Neuronal stem cell (in vitro differentiated cells): ENCODE measurements around the gene ANKDD1B.

Experiments used
- DNase-seq: peaks from one replicate; pipeline ENCODE4 v3.0.0-alpha.2; 2013; ENCODE audit warnings: low spot score
- H2AFZ ChIP-seq: one replicate; pipeline ENCODE4 v1.6.1; 2013; ENCODE audit warnings: mild to moderate bottlenecking, low read length, inconsistent platforms
- H2AK5ac ChIP-seq: 2 replicates; pipeline ENCODE4 v1.6.1; 2013; ENCODE audit warnings: low read depth, mild to moderate bottlenecking, inconsistent platforms, low read length, moderate library complexity, mixed read lengths
- H2BK120ac ChIP-seq: 2 replicates; pipeline ENCODE4 v1.6.1; 2013; ENCODE audit warnings: low read depth, mild to moderate bottlenecking, inconsistent platforms, low read length, moderate library complexity, mixed read lengths
- H2BK12ac ChIP-seq: one replicate; pipeline ENCODE4 v1.6.1; 2013; ENCODE audit warnings: low read length, inconsistent platforms
- H2BK15ac ChIP-seq: 2 replicates; pipeline ENCODE4 v1.6.1; 2013; ENCODE audit warnings: mild to moderate bottlenecking, low read length, inconsistent platforms, mixed read lengths
- H2BK5ac ChIP-seq: one replicate; pipeline ENCODE4 v1.6.1; 2013; ENCODE audit warnings: inconsistent platforms, mild to moderate bottlenecking, low read length, moderate library complexity
- H3K14ac ChIP-seq: one replicate; pipeline ENCODE4 v1.6.1; 2013; ENCODE audit warnings: low read length, inconsistent platforms
- H3K18ac ChIP-seq: 2 replicates; pipeline ENCODE4 v1.6.1; 2013; ENCODE audit warnings: low read length, inconsistent platforms
- H3K23ac ChIP-seq: 2 replicates; pipeline ENCODE4 v1.6.1; 2013; ENCODE audit warnings: low read depth, mild to moderate bottlenecking, mixed read lengths, low read length, inconsistent platforms; ENCODE audit not compliant: poor library complexity
- H3K27ac ChIP-seq: replicated peaks from 3 replicates; pipeline ENCODE4 v1.5.1; 2013; ENCODE audit warnings: low read length, inconsistent platforms
- H3K27me3 ChIP-seq, 3 experiments: 2 replicates each; pipeline ENCODE4 v1.6.1; 2013; ENCODE audit warnings: low read length in 3 of 3, mild to moderate bottlenecking in 2 of 3, inconsistent platforms in 1 of 3, low read depth in 1 of 3, mixed read lengths in 1 of 3, moderate library complexity in 1 of 3; ENCODE audit not compliant: control insufficient read depth in 3 of 3, insufficient read depth in 3 of 3
- H3K36me3 ChIP-seq, 2 donors: replicated peaks in 1 of 2; 2 replicates each; pipeline ENCODE4 v1.6.1; 2013; ENCODE audit warnings: low read length in 2 of 2; ENCODE audit not compliant: control insufficient read depth in 2 of 2, insufficient read depth in 2 of 2
- H3K4ac ChIP-seq: 2 replicates; pipeline ENCODE4 v1.6.1; 2013; ENCODE audit warnings: inconsistent platforms, mild to moderate bottlenecking, low read length, moderate library complexity
- H3K4me1 ChIP-seq, 2 donors: 1 replicate in 1 of 2; 2 replicates in 1 of 2; pipeline ENCODE4 v1.6.1; 2013; ENCODE audit warnings: low read length in 2 of 2, low read depth in 1 of 2; ENCODE audit not compliant: control insufficient read depth in 2 of 2, insufficient read depth in 1 of 2
- H3K4me2 ChIP-seq: one replicate; pipeline ENCODE4 v1.6.1; 2013; ENCODE audit warnings: mild to moderate bottlenecking, low read length, inconsistent platforms; ENCODE audit not compliant: insufficient read depth, poor library complexity, severe bottlenecking
- H3K4me3 ChIP-seq, 2 donors: 2 replicates each; pipeline ENCODE4 v1.5.1; 2013; ENCODE audit warnings: low read length in 2 of 2, mild to moderate bottlenecking in 2 of 2, inconsistent platforms in 1 of 2, moderate library complexity in 1 of 2
- H3K79me1 ChIP-seq: one replicate; pipeline ENCODE4 v1.6.1; 2013; ENCODE audit warnings: low read depth, mild to moderate bottlenecking, inconsistent platforms, low read length, moderate library complexity
- H3K9ac ChIP-seq: one replicate; pipeline ENCODE4 v1.6.1; 2013; ENCODE audit warnings: mild to moderate bottlenecking, low read depth, low read length, inconsistent platforms; ENCODE audit not compliant: poor library complexity
- H3K9me3 ChIP-seq, 2 donors: replicated peaks in 1 of 2; 2 replicates each; pipeline versions ENCODE3 to v1.6.1; 2013; ENCODE audit warnings: low read length in 2 of 2, mild to moderate bottlenecking in 2 of 2, inconsistent platforms in 1 of 2, low read depth in 1 of 2, mixed read lengths in 1 of 2, moderate library complexity in 1 of 2; ENCODE audit not compliant: control insufficient read depth in 2 of 2, insufficient read depth in 1 of 2
- H4K8ac ChIP-seq: one replicate; pipeline ENCODE4 v1.6.1; 2013; ENCODE audit warnings: low read depth, mild to moderate bottlenecking, inconsistent platforms, low read length, moderate library complexity
- H4K91ac ChIP-seq: one replicate; pipeline ENCODE4 v1.6.1; 2013; ENCODE audit warnings: low read length, low read depth, mild to moderate bottlenecking, inconsistent platforms; ENCODE audit not compliant: poor library complexity
- whole genome bisulfite sequencing, 2 donors: extraction: QIAGEN DNeasy Blood & Tissue Kit; methylation state at CpG; one replicate each; pipeline ENCODE4 v1.1.7; 2013; ENCODE audit warnings: missing lambda C conversion rate in 2 of 2, mixed read lengths in 1 of 2; ENCODE audit not compliant: insufficient read length in 2 of 2, insufficient replicate concordance in 1 of 2; ENCODE audit errors: extremely low coverage in 2 of 2; 5-methylcytosine and 5-hydroxymethylcytosine counted together

The ANKDD1B gene

DNA sequence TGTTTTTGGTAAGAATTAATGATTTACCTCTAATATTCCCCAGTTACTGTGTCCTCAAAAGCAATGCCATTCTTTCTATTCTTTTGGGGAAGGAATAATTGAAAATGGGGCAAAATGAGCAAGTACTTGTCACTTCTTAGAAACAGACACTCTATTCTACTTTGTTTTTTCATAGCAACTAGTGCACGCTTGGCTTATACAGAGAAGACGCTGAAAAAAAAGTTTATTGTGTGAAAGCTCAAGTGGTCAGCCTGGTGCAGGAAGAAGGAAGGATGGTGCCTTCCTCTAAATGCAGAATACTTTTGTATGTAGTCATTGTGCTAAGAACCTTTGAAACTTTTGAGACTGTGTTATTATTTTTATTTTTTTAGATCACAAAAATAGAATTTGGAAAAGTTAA, 29.6 kb downstream of the ANKDD1B start:
- Histone ChIP-seq H3K79me1 (no peaks in the 10 kb centered on the region), H3K27ac (no peak overlapping the region), H3K4me1 (no peaks in the 10 kb centered on the region), H3K18ac (no peak overlapping the region), H4K91ac (no peak overlapping the region), H2AK5ac (no peak overlapping the region), H4K8ac (no peak overlapping the region), H3K27me3 (no peaks in the 10 kb centered on the region), H3K4me2 (no peak overlapping the region), H3K23ac (no peak overlapping the region), H2BK120ac (no peak overlapping the region), H3K36me3 (no peaks in the 10 kb centered on the region), H3K4ac (no peak overlapping the region), H2AFZ (no peak overlapping the region), H3K4me3 (no peak overlapping the region), H3K9me3 (no peaks in the 10 kb centered on the region), H2BK12ac (no peak overlapping the region), H3K14ac (no peak overlapping the region), H2BK5ac (no peak overlapping the region), H3K9ac (no peak overlapping the region), H2BK15ac (no peak overlapping the region)
- WGBS, 2 donors, result no CpG with 5 or more reads among the region's 2 CpGs
- no peak for DNase-seq

DNA sequence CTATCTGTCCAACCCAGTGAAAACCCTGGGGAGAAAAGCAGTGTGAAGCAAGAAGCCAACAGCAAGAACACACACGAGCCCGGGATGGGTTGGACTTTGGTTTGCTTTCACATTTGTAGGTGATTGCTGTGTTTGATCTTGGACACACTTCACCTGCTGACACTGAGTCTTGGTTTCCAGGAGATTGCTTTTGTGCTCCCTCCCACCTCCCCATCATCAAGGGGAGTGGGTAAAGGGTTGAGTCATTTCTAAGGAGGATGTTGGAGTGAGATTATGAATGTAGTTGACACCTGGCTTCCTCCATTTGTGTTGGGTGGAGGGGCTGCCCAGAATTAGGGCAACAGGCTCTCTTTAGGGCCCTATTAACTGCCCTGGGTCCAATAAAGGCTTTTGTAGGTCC, 37.5 kb downstream of the ANKDD1B start:
- no peak overlapping the region for H2AK5ac ChIP-seq
- H3K36me3 ChIP-seq, result no peaks in the 10 kb centered on the region
- no CpG with 5 or more reads among the region's 2 CpGs for WGBS, 2 donors
- H3K14ac ChIP-seq, result no peak overlapping the region
- no peak overlapping the region for H4K8ac ChIP-seq
- no peak overlapping the region for H4K91ac ChIP-seq
- H3K23ac ChIP-seq, result no peak overlapping the region
- H2BK15ac ChIP-seq, result no peak overlapping the region
- H3K4me1 ChIP-seq, result no peaks in the 10 kb centered on the region
- no peak overlapping the region for H3K18ac ChIP-seq
- H3K4me3 ChIP-seq, result no peak overlapping the region
- H3K9ac ChIP-seq, result no peak overlapping the region
- no peaks in the 10 kb centered on the region for H3K79me1 ChIP-seq
- no peak overlapping the region for H2AFZ ChIP-seq
- no peak overlapping the region for H3K4ac ChIP-seq
- H2BK120ac ChIP-seq, result no peak overlapping the region
- no peak overlapping the region for H3K4me2 ChIP-seq
- no peak overlapping the region for H2BK12ac ChIP-seq
- no peak for DNase-seq
- no peaks in the 10 kb centered on the region for H3K27me3 ChIP-seq
- H2BK5ac ChIP-seq, result no peak overlapping the region
- H3K9me3 ChIP-seq, result no peaks in the 10 kb centered on the region
- no peak overlapping the region for H3K27ac ChIP-seq

DNA sequence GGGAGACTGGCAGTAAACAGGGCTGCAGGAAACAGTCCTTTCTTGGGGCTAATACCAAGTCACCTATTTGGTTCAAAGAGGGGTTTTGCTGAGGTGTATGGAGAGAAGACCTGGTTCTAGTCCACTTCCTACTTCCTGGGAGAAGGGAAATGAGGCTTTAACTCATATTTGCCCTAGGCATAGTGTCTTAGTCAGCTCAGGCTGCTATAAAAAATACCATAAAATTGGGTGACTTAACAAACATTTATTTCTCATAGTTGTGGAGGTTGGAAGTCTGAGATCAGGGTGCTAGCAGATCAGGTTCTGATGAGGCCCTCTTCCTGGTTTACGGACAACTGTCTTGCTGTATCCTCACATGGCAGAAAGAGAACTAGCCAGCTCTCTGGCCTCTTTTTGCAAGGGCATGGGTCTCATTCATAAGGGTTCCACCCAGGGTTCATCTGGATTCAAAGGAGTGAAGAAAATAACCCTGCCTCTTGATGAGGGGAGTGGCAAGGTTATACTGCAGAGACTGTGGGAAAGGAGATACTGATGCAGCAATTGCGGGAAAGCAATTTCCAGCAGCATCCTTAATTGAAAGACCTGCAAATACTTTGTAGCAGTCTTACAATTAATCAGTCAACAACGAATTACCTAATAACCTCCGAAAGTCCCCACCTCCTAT, 40.5 kb downstream of the ANKDD1B start:
- H2AK5ac ChIP-seq, result no peak overlapping the region
- peak overlapping the region; percentile 6 for H2AFZ ChIP-seq
- no peak overlapping the region for H3K18ac ChIP-seq
- DNase-seq, result no peak
- no peak overlapping the region for H3K14ac ChIP-seq
- no peak overlapping the region for H3K4me2 ChIP-seq
- peaks cover 0 to 13% of the 10 kb centered on the region in 2 donors for H3K4me1 ChIP-seq
- H3K27me3 ChIP-seq, result no peaks in the 10 kb centered on the region
- H2BK12ac ChIP-seq, result no peak overlapping the region
- H3K4ac ChIP-seq, result no peak overlapping the region
- no peaks in the 10 kb centered on the region for H3K9me3 ChIP-seq
- H2BK15ac ChIP-seq, result no peak overlapping the region
- H2BK120ac ChIP-seq, result no peak overlapping the region
- H3K79me1 ChIP-seq, result no peaks in the 10 kb centered on the region
- H3K36me3 ChIP-seq, result no peaks in the 10 kb centered on the region
- no peak overlapping the region for H3K27ac ChIP-seq
- no peak overlapping the region for H4K91ac ChIP-seq
- no peak overlapping the region for H4K8ac ChIP-seq
- H2BK5ac ChIP-seq, result no peak overlapping the region
- H3K4me3 ChIP-seq, result no peak overlapping the region
- H3K9ac ChIP-seq, result no peak overlapping the region
- H3K23ac ChIP-seq, result no peak overlapping the region
- WGBS, 2 donors, result no CpG with 5 or more reads among the region's 4 CpGs

GRCh38 chr5:75653521-75653920, 42.3 kb downstream of the ANKDD1B start:
- no peak overlapping the region for H2BK15ac ChIP-seq
- no peak overlapping the region for H2BK120ac ChIP-seq
- no peak overlapping the region for H3K4ac ChIP-seq
- H3K4me2 ChIP-seq, result no peak overlapping the region
- no peaks in the 10 kb centered on the region for H3K9me3 ChIP-seq
- no peaks in the 10 kb centered on the region for H3K36me3 ChIP-seq
- no peak overlapping the region for H2BK12ac ChIP-seq
- H3K4me1 ChIP-seq, result peaks cover 0 to 14% of the 10 kb centered on the region in 2 donors
- no peak overlapping the region for H3K9ac ChIP-seq
- DNase-seq, result no peak
- no peak overlapping the region for H4K8ac ChIP-seq
- no peaks in the 10 kb centered on the region for H3K79me1 ChIP-seq
- H3K27me3 ChIP-seq, result no peaks in the 10 kb centered on the region
- no peak overlapping the region for H3K14ac ChIP-seq
- no peak overlapping the region for H3K4me3 ChIP-seq
- H3K23ac ChIP-seq, result no peak overlapping the region
- no peak overlapping the region for H3K27ac ChIP-seq
- H2AFZ ChIP-seq, result no peak overlapping the region
- WGBS, 2 donors, result no CpG with 5 or more reads among the region's 2 CpGs
- H2AK5ac ChIP-seq, result no peak overlapping the region
- no peak overlapping the region for H4K91ac ChIP-seq
- H2BK5ac ChIP-seq, result no peak overlapping the region
- H3K18ac ChIP-seq, result no peak overlapping the region
